OCI-LY3 (cell line): ENCODE measurements around the gene SERPINB12.

Experiments
- H2AFZ ChIP-seq: fragments of 200-600, 300-600 bp; shearing (Covaris generic); 2 replicates; pipeline ENCODE4 v1.6.0; 2014; ENCODE audit warnings: antibody characterized with exemption, low read depth, low read length
- H3K27ac ChIP-seq: fragments of 200-600, 300-600 bp; sonication (generic); 2 replicates; pipeline ENCODE4 v1.5.1; 2014; ENCODE audit warnings: mild to moderate bottlenecking, low read length, moderate library complexity, mixed read lengths
- H3K27me3 ChIP-seq: fragments of 200-600, 300-600 bp; sonication (generic); 2 replicates; pipeline ENCODE4 v1.6.1; 2014; ENCODE audit warnings: low read depth, low read length, mixed read lengths
- H3K36me3 ChIP-seq: fragments of 200-600, 300-600 bp; sonication (generic); replicated peaks from 2 replicates; pipeline ENCODE3; 2014; ENCODE audit warnings: low read depth, low read length, mixed read lengths
- H3K4me1 ChIP-seq: fragments of 300-600, 200-600 bp; sonication (generic); 2 replicates; pipeline ENCODE4 v1.6.1; 2014; ENCODE audit warnings: low read length, mixed read lengths
- H3K4me2 ChIP-seq: fragments of 200-600, 300-600 bp; sonication (generic); 2 replicates; pipeline ENCODE4 v1.6.1; 2014; ENCODE audit warnings: low read length, mixed read lengths
- H3K4me3 ChIP-seq: fragments of 300-600, 200-600 bp; sonication (generic); 2 replicates; pipeline ENCODE4 v1.5.1; 2014; ENCODE audit warnings: antibody characterized with exemption, mild to moderate bottlenecking, low read length, moderate library complexity
- H3K79me2 ChIP-seq: fragments of 300-600, 200-600 bp; shearing (Covaris generic); 2 replicates; pipeline ENCODE4 v1.6.1; 2014; ENCODE audit warnings: mild to moderate bottlenecking, low read length, mixed read lengths
- H3K9ac ChIP-seq: fragments of 300-600, 200-600 bp; shearing (Covaris generic); 2 replicates; pipeline ENCODE4 v1.6.0; 2014; ENCODE audit warnings: mild to moderate bottlenecking, low read length, moderate library complexity
- H3K9me3 ChIP-seq: fragments of 200-600, 300-600 bp; shearing (Covaris generic); 2 replicates; pipeline ENCODE4 v1.6.1; 2014; ENCODE audit warnings: low read length, mixed read lengths; ENCODE audit not compliant: insufficient read depth
- H4K20me1 ChIP-seq: fragments of 200-600, 300-600 bp; sonication (generic); 2 replicates; pipeline ENCODE4 v1.6.1; 2016; ENCODE audit warnings: low read length, mixed read lengths; ENCODE audit not compliant: insufficient read depth
- CTCF ChIP-seq: fragments of 200-600, 300-600 bp; sonication (generic); IDR thresholded peaks from 2 replicates; pipeline ENCODE4 v1.5.1; 2014; ENCODE audit warnings: antibody characterized with exemption, low read length, low read depth
- EZH2phosphoT487 ChIP-seq: fragments of 200-600 bp; shearing (Covaris generic); IDR thresholded peaks from 2 replicates; pipeline ENCODE4 v1.6.1; 2018; ENCODE audit warnings: antibody characterized with exemption, mixed run types, low read depth

Gene SERPINB12

DNA sequence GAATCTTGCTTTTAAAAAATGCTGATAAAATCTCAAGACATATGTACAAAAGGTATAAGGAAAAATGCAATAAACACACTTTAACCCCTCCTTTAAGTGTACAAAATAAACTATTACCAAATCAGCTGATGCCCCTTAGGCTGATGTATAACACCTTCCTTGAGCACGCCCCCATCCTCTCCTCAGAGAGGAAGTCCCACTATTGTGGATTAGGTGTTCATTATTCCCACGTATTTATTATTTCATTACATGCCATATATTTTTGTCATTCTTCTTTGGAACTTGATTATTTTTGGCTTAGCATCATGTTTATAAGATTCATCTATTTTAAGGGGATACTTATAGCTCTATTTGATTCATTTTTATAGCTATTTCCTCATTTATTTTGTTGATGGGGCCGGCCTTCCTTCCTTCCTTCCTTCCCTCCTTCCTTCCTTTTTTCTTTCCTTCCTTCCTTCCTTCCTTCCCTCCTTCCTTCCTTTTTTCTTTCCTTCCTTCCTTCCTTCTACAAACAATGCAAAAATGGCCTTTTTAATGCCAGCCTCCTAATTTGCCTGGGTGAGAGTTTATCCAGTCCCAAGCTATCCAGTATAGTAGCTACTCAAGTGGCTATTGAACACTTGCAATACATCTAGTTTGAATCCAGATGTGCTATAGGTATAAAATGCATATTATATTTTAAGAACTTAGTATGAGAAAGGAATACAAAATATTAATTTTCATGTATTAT is 49.0 kb downstream of the SERPINB12 start:
- no peak for TF ChIP-seq EZH2phosphoT487
- no peak for TF ChIP-seq CTCF

DNA sequence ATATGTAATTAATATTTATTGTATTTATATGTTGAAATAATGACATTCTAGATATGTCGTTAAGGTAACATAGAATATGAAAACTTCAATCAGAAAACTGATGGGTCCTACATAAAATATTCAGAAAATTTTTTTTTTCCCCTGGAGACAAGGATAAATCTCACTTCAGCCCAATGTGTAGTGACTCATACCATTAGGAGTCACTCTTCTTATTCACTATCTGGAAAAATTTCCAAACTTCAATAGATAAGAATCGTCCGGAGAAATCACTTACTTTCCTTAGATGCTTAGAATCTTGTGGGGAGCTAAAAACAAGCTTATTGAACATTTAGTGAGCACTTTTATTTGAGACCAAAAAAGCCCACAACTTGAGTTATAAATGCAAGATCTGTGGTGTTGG is 49.6 kb downstream of the SERPINB12 start:
- Histone ChIP-seq H3K4me2 (no peak overlapping the region), H4K20me1 (no peaks in the 10 kb centered on the region), H3K9ac (no peak overlapping the region), H3K9me3 (no peaks in the 10 kb centered on the region), H3K4me3 (no peak overlapping the region), H3K79me2 (no peaks in the 10 kb centered on the region), H2AFZ (no peak overlapping the region), H3K27ac (no peak overlapping the region), H3K27me3 (no peaks in the 10 kb centered on the region), H3K4me1 (no peaks in the 10 kb centered on the region), H3K36me3 (no peaks in the 10 kb centered on the region)
- TF ChIP-seq CTCF (no peak), EZH2phosphoT487 (no peak)

More for the DNA sequence above, 49.0 kb downstream of the SERPINB12 start:
- Histone ChIP-seq H2AFZ (0 out of 2 replicates have a peak overlapping the region, but pooled peaks have one; percentile 14), H4K20me1 (no peaks in the 10 kb centered on the region), H3K4me1 (no peaks in the 10 kb centered on the region), H3K4me2 (no peak overlapping the region), H3K36me3 (no peaks in the 10 kb centered on the region), H3K9ac (no peak overlapping the region), H3K4me3 (no peak overlapping the region), H3K27me3 (no peaks in the 10 kb centered on the region), H3K27ac (no peak overlapping the region), H3K79me2 (no peaks in the 10 kb centered on the region), H3K9me3 (no peaks in the 10 kb centered on the region)

DNA sequence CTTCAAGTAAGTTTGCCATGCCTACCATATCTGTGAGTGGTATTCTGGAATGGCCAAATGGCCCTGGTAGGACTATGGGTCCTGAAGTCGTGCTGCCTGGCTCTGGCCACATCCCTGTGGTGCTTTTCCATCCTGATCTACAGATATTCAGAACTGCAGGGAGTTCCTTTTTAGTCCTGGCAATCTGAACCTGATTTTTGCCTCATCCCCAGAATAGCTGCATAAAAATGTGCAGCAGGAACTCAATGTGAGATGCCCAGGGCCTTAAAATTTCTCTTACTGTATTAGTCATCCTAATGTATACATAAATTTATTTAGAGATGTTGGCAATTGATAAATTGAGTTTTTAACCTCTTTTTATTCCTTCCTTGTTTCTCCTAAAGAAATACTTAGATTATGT is 50.3 kb downstream of the SERPINB12 start:
- Histone ChIP-seq H3K79me2 (no peaks in the 10 kb centered on the region), H3K4me3 (no peak overlapping the region), H3K36me3 (no peaks in the 10 kb centered on the region), H4K20me1 (no peaks in the 10 kb centered on the region), H3K27me3 (no peaks in the 10 kb centered on the region), H3K9ac (no peak overlapping the region), H3K4me2 (no peak overlapping the region), H3K27ac (no peak overlapping the region), H3K9me3 (no peaks in the 10 kb centered on the region), H3K4me1 (no peaks in the 10 kb centered on the region), H2AFZ (no peak overlapping the region)
- TF ChIP-seq EZH2phosphoT487 (no peak), CTCF (no peak)

DNA sequence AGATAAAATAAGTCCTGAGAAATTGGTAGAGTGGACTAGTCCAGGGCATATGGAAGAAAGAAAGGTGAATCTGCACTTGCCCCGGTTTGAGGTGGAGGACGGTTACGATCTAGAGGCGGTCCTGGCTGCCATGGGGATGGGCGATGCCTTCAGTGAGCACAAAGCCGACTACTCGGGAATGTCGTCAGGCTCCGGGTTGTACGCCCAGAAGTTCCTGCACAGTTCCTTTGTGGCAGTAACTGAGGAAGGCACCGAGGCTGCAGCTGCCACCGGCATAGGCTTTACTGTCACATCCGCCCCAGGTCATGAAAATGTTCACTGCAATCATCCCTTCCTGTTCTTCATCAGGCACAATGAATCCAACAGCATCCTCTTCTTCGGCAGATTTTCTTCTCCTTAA is 54.8 kb downstream of the SERPINB12 start:
- Histone ChIP-seq H3K27ac (no peak overlapping the region), H3K4me3 (no peak overlapping the region), H3K27me3 (no peaks in the 10 kb centered on the region), H3K9ac (no peak overlapping the region), H2AFZ (no peak overlapping the region), H3K9me3 (0 out of 2 replicates have a peak, but pooled peaks cover 3% of the 10 kb centered on the region), H3K79me2 (no peaks in the 10 kb centered on the region), H3K4me2 (no peak overlapping the region), H3K36me3 (peaks cover 5% of the 10 kb centered on the region), H3K4me1 (peaks cover 3% of the 10 kb centered on the region), H4K20me1 (no peaks in the 10 kb centered on the region)
- no peak for TF ChIP-seq CTCF
- TF ChIP-seq EZH2phosphoT487 = no peak
